GM23248 (cell line): ENCODE data around the gene GCAT.

ENCODE experiments used
- EZH2 ChIP-seq: fragments of 200-600 bp; sonication (generic); IDR thresholded peaks from 2 replicates; pipeline ENCODE4 v1.6.1; 2018; ENCODE audit warnings: antibody characterized with exemption, mild to moderate bottlenecking; ENCODE audit not compliant: insufficient read depth, poor library complexity, severe bottlenecking
- EZH2phosphoT487 ChIP-seq: fragments of 200-600 bp; sonication (generic); IDR thresholded peaks from 2 replicates; pipeline ENCODE4 v1.6.1; 2018; ENCODE audit warnings: antibody characterized with exemption, moderate library complexity, mild to moderate bottlenecking, low read depth; ENCODE audit not compliant: insufficient read depth

GRCh38 chr22:37804352-37804880, 3.3 kb upstream of the GCAT start:
- TF ChIP-seq EZH2 (no peak), EZH2phosphoT487 (no peak)
